GM18909 (cell line): Measurements from ENCODE around the gene PAK4.
"Not testable (repeated sequence)": the region's sequence is repeated elsewhere in the genome, so short reads cannot be mapped to it uniquely, and the experiment has no call there.

ENCODE experiments used
- ATAC-seq: cut with Tn5 transposase; IDR thresholded peaks from one replicate; pipeline ENCODE4 v1.9.1; 2021; ENCODE audit warnings: mild to moderate bottlenecking; ENCODE audit not compliant: unreplicated experiment, poor library complexity

The PAK4 gene

GRCh38 chr19:39125554-39126311 is at the start of gene PAK4:
Gene PAK4 (plus strand): TSS chr19:39125786. CDS start chr19:39169554, 43,768 bp downstream.
- ATAC-seq: peak; percentile 91

GRCh38 chr19:39077323-39077722 is 48.3 kb upstream of the PAK4 start:
- ATAC-seq: no peak

GRCh38 chr19:39078436-39079200 is 47.0 kb upstream of the PAK4 start:
- ATAC-seq: no peak

- no peak for ATAC-seq
Measured at GRCh38 chr19:39080431-39080830, 45.2 kb upstream of the PAK4 start.

- ATAC-seq: no peak
Measured at GRCh38 chr19:39082167-39082566, 43.4 kb upstream of the PAK4 start.

- ATAC-seq: no peak
Measured at GRCh38 chr19:39082745-39083598, 42.6 kb upstream of the PAK4 start.

- no peak for ATAC-seq
Measured at GRCh38 chr19:39083599-39083982, 42.0 kb upstream of the PAK4 start.

GRCh38 chr19:39083983-39084731 is 41.4 kb upstream of the PAK4 start, which contains the start of gene ACP7:
Gene ACP7 (plus strand): TSS chr19:39084368. CDS start chr19:39085270, 902 bp downstream.
- no peak for ATAC-seq

GRCh38 chr19:39084732-39085080 is 40.9 kb upstream of the PAK4 start:
- no peak for ATAC-seq

GRCh38 chr19:39085392-39085791 is 40.2 kb upstream of the PAK4 start:
- no peak for ATAC-seq

- ATAC-seq: no peak
Measured at GRCh38 chr19:39086386-39086785, 39.2 kb upstream of the PAK4 start.

GRCh38 chr19:39087907-39088686 is 37.5 kb upstream of the PAK4 start:
- no peak for ATAC-seq

GRCh38 chr19:39090016-39090415 is 35.6 kb upstream of the PAK4 start:
- not testable (repeated sequence) for ATAC-seq

- no peak for ATAC-seq
Measured at GRCh38 chr19:39090881-39091280, 34.7 kb upstream of the PAK4 start.

- not testable (repeated sequence) for ATAC-seq
Measured at GRCh38 chr19:39095799-39096540, 29.6 kb upstream of the PAK4 start.

- no peak for ATAC-seq
Measured at GRCh38 chr19:39097299-39097698, 28.3 kb upstream of the PAK4 start.

GRCh38 chr19:39097721-39098120 is 27.9 kb upstream of the PAK4 start:
- ATAC-seq: no peak

GRCh38 chr19:39098365-39099269 is 27.0 kb upstream of the PAK4 start:
- ATAC-seq: no peak
